Right renal pelvis (tissue), 4 donors: Measurements from ENCODE around the gene MPRIP. TPM values are rescaled to one million over a fixed set of nuclear protein-coding genes. Genes with fewer than 3 reads are reported as not detected.

ENCODE experiments used
- DNase-seq, 4 donors: peaks; one replicate each; pipeline ENCODE4 v3.0.0-alpha.2; 2013; ENCODE audit warnings: low read depth in 4 of 4, low spot score in 3 of 4, missing footprints in 1 of 4
- polyA plus RNA-seq, 4 donors: library from polyadenylated mRNA; unstranded; fragments of 120-200 nt; gene quantifications; one replicate each; pipeline ENCODE4 v1.2.1, GENCODE V29; 2013; ENCODE audit not compliant: insufficient read length in 4 of 4

MPRIP gene
- polyA plus RNA-seq, 4 donors, result 140 to 180 (median 164) TPM

- no peak for DNase-seq
Observed at GRCh38 chr17:17027442-17028058, 14.7 kb upstream of the MPRIP start.

GRCh38 chr17:17028059-17028877, 14.0 kb upstream of the MPRIP start:
- no peak for DNase-seq

GRCh38 chr17:17028878-17029535, 13.2 kb upstream of the MPRIP start:
- DNase-seq, result no peak

GRCh38 chr17:17029938-17030337, 12.3 kb upstream of the MPRIP start:
- DNase-seq, result no peak

- no peak for DNase-seq
Observed at GRCh38 chr17:17030515-17031211, 11.6 kb upstream of the MPRIP start.

GRCh38 chr17:17032131-17032692, 10.0 kb upstream of the MPRIP start:
- no peak for DNase-seq

GRCh38 chr17:17033466-17033865, 8.8 kb upstream of the MPRIP start:
- DNase-seq, result no peak

- DNase-seq, result no peak
Observed at GRCh38 chr17:17034026-17034425, 8.2 kb upstream of the MPRIP start.

- no peak for DNase-seq
Observed at GRCh38 chr17:17034496-17035075, 7.7 kb upstream of the MPRIP start.

- no peak for DNase-seq
Observed at GRCh38 chr17:17035490-17035889, 6.8 kb upstream of the MPRIP start.

- DNase-seq, result no peak
Observed at GRCh38 chr17:17035920-17036523, 6.2 kb upstream of the MPRIP start.

- DNase-seq, result no peak
Observed at GRCh38 chr17:17036524-17036998, 5.7 kb upstream of the MPRIP start.

- no peak for DNase-seq
Observed at GRCh38 chr17:17039911-17040310, 2.3 kb upstream of the MPRIP start.

- no peak for DNase-seq
Observed at GRCh38 chr17:17041018-17041521, 1.2 kb upstream of the MPRIP start.

- peak; percentile 89 to 95 (median 94) for DNase-seq
Observed at GRCh38 chr17:17041571-17042383, 480 bp upstream of the MPRIP start.

GRCh38 chr17:17042851-17043460, 699 bp downstream of the MPRIP start:
- no peak for DNase-seq

GRCh38 chr17:17043461-17044271, 1.4 kb downstream of the MPRIP start:
- no peak for DNase-seq
